Femur (tissue), 1 donor: ENCODE data around the gene MAP2K7.
A peak's percentile ranks its signal among the peaks of the same experiment; 100 is the strongest.
"Not testable (repeated sequence)": the region's sequence is repeated elsewhere in the genome, so short reads cannot be mapped to it uniquely, and the experiment has no call there.

Experiments used
- DNase-seq: peaks from one replicate; pipeline ENCODE4 v3.0.0-alpha.2; 2017

MAP2K7 gene

DNA sequence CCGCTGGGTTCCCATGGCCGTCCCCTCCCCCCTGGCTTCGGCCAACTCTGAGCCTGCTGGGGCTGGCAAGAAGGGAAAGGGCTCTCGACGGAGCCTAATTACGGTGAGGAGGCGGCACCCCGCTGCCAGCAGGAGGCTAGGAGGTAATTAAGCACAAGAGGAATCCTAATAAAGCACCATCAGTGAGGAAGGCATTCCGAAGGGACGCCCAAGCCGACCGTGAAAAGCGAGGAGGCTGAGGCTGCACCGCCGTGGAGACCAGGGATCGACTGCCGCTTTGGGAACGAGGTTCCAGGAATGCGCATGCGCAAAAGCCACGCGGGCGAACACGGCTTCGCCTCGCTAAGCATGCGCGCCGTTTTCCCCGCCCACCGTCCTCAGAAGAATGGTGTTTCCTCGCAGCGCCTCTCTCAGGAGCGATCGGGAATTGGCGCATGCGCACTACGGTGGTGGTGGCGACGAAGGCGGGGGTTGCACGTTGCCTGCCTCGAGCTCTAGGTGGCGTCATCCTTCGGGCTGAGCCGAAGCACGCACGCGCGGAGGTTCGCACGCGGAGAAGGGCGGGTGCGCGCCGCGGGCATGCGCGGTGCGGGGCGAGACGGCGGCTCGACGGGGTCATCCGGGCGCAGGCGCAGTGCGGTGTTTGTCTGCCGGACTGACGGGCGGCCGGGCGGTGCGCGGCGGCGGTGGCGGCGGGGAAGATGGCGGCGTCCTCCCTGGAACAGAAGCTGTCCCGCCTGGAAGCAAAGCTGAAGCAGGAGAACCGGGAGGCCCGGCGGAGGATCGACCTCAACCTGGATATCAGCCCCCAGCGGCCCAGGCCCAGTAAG is at the start of gene MAP2K7:
Gene MAP2K7, plus strand, starts transcription at position 634 of the 830 bp plus-strand sequence. Its CDS starts 68 bp downstream, at position 702.
- peak; percentile 100 for DNase-seq

- no peak for DNase-seq
Measured at GRCh38 chr19:7855426-7856108, 48.1 kb upstream of the MAP2K7 start.

- DNase-seq: peak; percentile 49
Measured at GRCh38 chr19:7856109-7856591, 47.5 kb upstream of the MAP2K7 start.

GRCh38 chr19:7856679-7857663 is 46.7 kb upstream of the MAP2K7 start:
- DNase-seq: peak; percentile 37

GRCh38 chr19:7857727-7858108 is 46.0 kb upstream of the MAP2K7 start:
- no peak for DNase-seq

- DNase-seq: no peak
Measured at GRCh38 chr19:7858109-7858770, 45.4 kb upstream of the MAP2K7 start.

- not testable (repeated sequence) for DNase-seq
Measured at GRCh38 chr19:7859087-7859486, 44.6 kb upstream of the MAP2K7 start.

- DNase-seq: no peak
Measured at GRCh38 chr19:7859831-7860713, 43.6 kb upstream of the MAP2K7 start.

- peak; percentile 60 for DNase-seq
Measured at GRCh38 chr19:7860714-7861618, 42.7 kb upstream of the MAP2K7 start.

DNA sequence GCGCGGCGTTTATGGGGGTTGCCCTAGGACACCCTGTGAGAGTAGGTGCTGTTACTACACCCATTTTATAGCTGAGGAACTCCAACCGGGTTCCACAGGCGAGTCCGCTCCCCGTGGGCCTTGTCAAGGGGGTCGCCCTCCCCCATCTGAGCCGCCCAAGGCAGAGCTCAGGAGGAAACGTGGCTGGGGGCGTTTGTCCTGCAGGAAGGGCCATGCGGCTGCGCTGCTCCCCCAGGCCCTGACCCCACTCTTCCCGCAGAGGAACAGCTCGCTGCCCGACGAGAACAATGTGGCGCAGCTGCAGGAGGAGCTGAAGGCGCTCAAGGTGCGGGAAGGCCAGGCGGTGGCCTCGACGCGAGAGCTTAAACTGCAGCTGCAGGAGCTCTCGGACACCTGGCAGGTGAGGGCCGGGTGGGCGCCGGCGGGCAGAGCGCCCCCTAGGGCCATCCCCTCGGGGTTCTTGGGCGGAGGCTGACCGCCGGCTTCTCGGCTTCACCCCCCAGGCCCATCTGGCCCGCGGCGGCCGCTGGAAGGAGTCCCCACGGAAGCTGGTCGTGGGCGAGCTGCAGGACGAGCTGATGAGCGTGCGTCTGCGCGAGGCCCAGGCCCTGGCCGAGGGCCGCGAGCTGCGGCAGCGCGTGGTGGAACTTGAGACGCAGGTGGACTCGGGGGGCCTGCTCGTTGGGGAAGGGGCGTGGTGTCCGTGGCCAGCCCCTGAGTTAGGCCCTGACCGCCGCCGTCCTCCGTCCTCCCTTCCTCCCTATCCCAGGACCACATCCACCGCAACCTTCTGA is 41.9 kb upstream of the MAP2K7 start:
- DNase-seq: peak; percentile 46

- peak; percentile 83 for DNase-seq
Measured at GRCh38 chr19:7862413-7862951, 41.2 kb upstream of the MAP2K7 start.

DNA sequence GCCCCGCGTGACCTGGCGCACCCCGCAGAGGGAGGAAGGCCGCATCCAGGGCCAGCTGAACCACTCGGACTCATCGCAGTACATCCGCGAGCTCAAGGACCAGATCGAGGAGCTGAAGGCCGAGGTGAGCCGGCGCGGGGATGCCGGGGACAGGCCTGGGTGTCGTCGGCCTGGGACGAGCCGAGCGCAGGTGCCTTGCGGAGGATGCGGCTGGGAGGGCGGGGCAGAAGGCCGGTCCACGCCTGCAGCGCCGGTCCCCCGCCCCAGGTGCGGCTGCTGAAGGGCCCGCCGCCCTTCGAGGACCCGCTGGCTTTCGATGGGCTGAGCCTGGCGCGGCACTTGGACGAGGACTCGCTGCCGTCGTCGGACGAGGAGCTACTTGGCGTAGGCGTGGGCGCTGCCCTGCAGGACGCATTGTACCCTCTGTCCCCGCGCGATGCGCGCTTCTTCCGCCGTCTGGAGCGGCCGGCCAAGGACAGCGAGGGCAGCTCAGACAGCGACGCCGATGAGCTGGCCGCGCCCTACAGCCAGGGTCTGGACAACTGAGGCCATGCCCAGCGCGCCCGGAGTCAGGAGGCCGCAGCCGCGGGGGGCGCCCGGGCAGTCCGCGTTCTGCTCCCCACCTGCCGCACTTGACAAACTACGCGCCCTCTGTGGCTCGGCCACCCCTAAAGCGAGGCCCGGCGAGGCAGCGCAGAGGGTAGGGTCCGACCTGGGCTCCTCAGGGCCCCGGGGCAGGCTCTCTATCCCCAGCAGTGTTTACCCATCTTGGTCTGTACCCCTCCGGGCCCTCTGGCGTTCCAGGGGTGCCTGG is 40.3 kb upstream of the MAP2K7 start:
- no peak for DNase-seq

GRCh38 chr19:7863971-7864689 is 39.5 kb upstream of the MAP2K7 start:
- no peak for DNase-seq

- no peak for DNase-seq
Measured at GRCh38 chr19:7864690-7865074, 39.0 kb upstream of the MAP2K7 start.

GRCh38 chr19:7865262-7865911 is 38.3 kb upstream of the MAP2K7 start:
- DNase-seq: no peak

DNA sequence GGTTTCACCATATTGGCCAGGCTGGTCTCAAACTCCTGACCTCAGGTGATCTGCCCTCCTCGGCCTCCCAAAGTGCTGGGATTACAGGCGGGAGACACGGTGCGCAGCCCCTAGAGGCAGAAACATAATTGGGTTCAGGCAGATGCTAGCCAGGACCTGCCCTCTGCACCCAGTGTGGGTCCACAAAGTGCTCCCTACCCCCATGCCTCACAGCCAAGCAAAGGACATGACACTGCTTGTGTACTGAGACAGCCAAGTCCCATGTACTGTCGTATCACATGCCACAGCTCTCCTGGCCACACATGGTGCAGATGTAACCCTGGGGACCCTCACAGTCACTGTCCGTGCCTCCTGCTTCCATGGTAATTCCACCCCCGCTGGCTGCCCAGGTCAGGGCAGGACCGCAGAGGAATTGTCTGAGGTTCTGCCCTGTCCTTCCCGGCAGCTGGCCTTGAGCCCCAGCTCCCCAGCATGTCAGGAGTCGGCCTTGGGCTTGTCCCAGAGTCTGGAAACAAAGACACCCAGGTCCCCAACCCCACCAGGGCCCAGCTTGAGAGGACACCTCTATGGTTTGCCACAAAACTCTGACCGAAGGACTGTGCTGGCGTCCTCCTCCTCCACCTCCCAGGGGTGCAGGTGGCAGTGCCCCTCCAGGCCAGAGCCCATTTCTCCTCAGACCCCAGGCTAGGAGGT is 37.1 kb upstream of the MAP2K7 start:
- DNase-seq: no peak
